GM19463 (cell line): ENCODE data around the gene IGIP.

Experiments
- ATAC-seq: cut with Tn5 transposase; IDR thresholded peaks from one replicate; pipeline ENCODE4 v1.9.1; 2021; ENCODE audit warnings: mild to moderate bottlenecking, moderate library complexity; ENCODE audit not compliant: unreplicated experiment

IGIP gene

GRCh38 chr5:140125637-140126036, at the start of gene IGIP:
TSS of gene IGIP (plus strand) at chr5:140125937. CDS start at chr5:140128477, 2,540 bp downstream.
- no peak for ATAC-seq

GRCh38 chr5:140076142-140076541, 49.6 kb upstream of the IGIP start:
- ATAC-seq: no peak

- no peak for ATAC-seq
These were observed 48.9 kb upstream of the IGIP start for GRCh38 chr5:140076788-140077187.

- ATAC-seq: no peak
These were observed 42.6 kb upstream of the IGIP start for GRCh38 chr5:140083120-140083519.

GRCh38 chr5:140083650-140084049, 42.1 kb upstream of the IGIP start:
- ATAC-seq: no peak

- no peak for ATAC-seq
These were observed 41.2 kb upstream of the IGIP start for GRCh38 chr5:140084541-140084940.

- ATAC-seq: no peak
These were observed 35.5 kb upstream of the IGIP start for GRCh38 chr5:140090251-140090650.

- no peak for ATAC-seq
These were observed 32.6 kb upstream of the IGIP start for GRCh38 chr5:140093179-140093578.

GRCh38 chr5:140093866-140094265, 31.9 kb upstream of the IGIP start:
- no peak for ATAC-seq

- ATAC-seq: no peak
These were observed 30.8 kb upstream of the IGIP start for GRCh38 chr5:140094889-140095288.

- ATAC-seq: no peak
These were observed 24.6 kb upstream of the IGIP start for GRCh38 chr5:140101179-140101578.

- ATAC-seq: no peak
These were observed 22.6 kb upstream of the IGIP start for GRCh38 chr5:140103154-140103553.

GRCh38 chr5:140104100-140104499, 21.6 kb upstream of the IGIP start:
- ATAC-seq: no peak

- ATAC-seq: no peak
These were observed 19.6 kb upstream of the IGIP start for GRCh38 chr5:140106101-140106500.

GRCh38 chr5:140106805-140107311, 18.9 kb upstream of the IGIP start:
- ATAC-seq: no peak

GRCh38 chr5:140107312-140108092, 18.2 kb upstream of the IGIP start:
- ATAC-seq: peak; percentile 87

GRCh38 chr5:140108093-140109017, 17.4 kb upstream of the IGIP start:
- ATAC-seq: no peak

- ATAC-seq: no peak
These were observed 16.5 kb upstream of the IGIP start for GRCh38 chr5:140109018-140109758.

- no peak for ATAC-seq
These were observed 15.7 kb upstream of the IGIP start for GRCh38 chr5:140109759-140110645.

- no peak for ATAC-seq
These were observed 15.1 kb upstream of the IGIP start for GRCh38 chr5:140110646-140110957.
